Ovary (tissue), 3 donors: Measurements from ENCODE around the gene ZNG1B.
"Not testable (repeated sequence)": the region's sequence is repeated elsewhere in the genome, so short reads cannot be mapped to it uniquely, and the experiment has no call there.

Experiments
- EP300 ChIP-seq: sonication (generic); formaldehyde crosslinking; IDR thresholded peaks from one replicate; pipeline ENCODE4 v1.6.1; 2017; ENCODE audit warnings: antibody characterized with exemption
- POLR2A ChIP-seq: fragments of 450-650 bp; IDR thresholded peaks from one replicate; pipeline ENCODE4 v1.6.1; 2017; ENCODE audit warnings: antibody characterized with exemption, mild to moderate bottlenecking, moderate library complexity
- TF ChIP-seq, protein P1 (sequence below), 3 donors: fragments of 450-650 bp in 2 of 3; fragments of 200-600 bp in 1 of 3; IDR thresholded peaks; one replicate each; pipeline versions ENCODE4 v1.5.1 to v1.8.0; 2016 to 2022; ENCODE audit warnings: antibody characterized with exemption in 3 of 3, mild to moderate bottlenecking in 1 of 3
- donor health status: DM: no; HTN: no; CAD: no.

DNA sequence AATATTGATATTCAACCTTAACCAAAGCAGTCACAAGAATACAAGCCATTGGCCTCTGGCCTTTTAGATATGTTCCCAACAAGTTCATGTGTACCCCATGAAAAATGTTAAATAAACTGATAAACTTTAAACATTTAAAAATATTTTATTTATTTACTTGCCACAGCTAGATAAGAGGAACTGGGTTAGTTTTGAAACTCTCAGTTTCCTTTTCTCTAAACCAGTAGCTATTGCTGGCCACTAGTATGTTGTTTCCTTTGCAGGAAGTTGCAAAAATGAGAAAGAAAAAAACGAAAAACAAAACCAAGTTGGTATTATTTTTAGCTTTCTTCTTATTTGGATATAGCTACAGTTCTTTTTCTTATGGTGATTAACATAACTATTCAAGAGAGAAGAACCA lies 5.7 kb upstream of the ZNG1B start:
- TF ChIP-seq, protein P1, sequence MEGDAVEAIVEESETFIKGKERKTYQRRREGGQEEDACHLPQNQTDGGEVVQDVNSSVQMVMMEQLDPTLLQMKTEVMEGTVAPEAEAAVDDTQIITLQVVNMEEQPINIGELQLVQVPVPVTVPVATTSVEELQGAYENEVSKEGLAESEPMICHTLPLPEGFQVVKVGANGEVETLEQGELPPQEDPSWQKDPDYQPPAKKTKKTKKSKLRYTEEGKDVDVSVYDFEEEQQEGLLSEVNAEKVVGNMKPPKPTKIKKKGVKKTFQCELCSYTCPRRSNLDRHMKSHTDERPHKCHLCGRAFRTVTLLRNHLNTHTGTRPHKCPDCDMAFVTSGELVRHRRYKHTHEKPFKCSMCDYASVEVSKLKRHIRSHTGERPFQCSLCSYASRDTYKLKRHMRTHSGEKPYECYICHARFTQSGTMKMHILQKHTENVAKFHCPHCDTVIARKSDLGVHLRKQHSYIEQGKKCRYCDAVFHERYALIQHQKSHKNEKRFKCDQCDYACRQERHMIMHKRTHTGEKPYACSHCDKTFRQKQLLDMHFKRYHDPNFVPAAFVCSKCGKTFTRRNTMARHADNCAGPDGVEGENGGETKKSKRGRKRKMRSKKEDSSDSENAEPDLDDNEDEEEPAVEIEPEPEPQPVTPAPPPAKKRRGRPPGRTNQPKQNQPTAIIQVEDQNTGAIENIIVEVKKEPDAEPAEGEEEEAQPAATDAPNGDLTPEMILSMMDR (IDR thresholded peaks at IDR 0.05): not testable (repeated sequence)
- TF ChIP-seq POLR2A, EP300: not testable (repeated sequence)
